K562 treated with DMSO at 1 percent for 12 hours (cell line): ENCODE results near the gene H2BW1. TPM values are rescaled to one million over a fixed set of nuclear protein-coding genes. Genes with fewer than 3 reads are reported as not detected.

Source experiments
- total RNA-seq: library from RNA; unstranded; fragments of 300-600 nt; gene quantifications from 2 replicates; pipeline ENCODE4 v1.2.3, GENCODE V29; 2022; ENCODE audit not compliant: insufficient read depth

H2BW1 gene, protein sequence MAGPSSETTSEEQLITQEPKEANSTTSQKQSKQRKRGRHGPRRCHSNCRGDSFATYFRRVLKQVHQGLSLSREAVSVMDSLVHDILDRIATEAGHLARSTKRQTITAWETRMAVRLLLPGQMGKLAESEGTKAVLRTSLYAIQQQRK
- total RNA-seq: not detected in 2 replicates

DNA sequence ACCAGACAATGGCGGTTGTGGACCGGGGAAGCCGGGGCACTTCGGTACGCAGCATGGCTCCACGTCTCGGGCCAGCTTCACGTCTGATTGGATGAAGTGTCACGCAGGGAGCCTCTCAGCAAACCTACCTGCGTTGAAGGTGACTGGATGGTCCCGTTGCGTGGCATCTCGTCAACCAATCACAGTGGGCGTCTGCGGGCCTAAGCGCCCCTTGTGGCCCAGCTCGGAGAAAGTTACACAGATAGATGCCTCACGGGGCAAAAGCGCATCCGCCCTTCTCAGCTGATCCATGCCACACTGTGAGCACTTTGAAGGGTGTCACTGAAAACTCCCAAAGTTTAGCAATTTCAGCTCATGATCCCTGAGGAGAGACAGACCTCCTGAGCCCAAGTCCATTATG is at the start of gene H2BW1:
TSS of gene H2BW1 (minus strand) at position 103 of the 400 bp plus-strand sequence. CDS start 132 bp downstream, outside the sequence.

DNA sequence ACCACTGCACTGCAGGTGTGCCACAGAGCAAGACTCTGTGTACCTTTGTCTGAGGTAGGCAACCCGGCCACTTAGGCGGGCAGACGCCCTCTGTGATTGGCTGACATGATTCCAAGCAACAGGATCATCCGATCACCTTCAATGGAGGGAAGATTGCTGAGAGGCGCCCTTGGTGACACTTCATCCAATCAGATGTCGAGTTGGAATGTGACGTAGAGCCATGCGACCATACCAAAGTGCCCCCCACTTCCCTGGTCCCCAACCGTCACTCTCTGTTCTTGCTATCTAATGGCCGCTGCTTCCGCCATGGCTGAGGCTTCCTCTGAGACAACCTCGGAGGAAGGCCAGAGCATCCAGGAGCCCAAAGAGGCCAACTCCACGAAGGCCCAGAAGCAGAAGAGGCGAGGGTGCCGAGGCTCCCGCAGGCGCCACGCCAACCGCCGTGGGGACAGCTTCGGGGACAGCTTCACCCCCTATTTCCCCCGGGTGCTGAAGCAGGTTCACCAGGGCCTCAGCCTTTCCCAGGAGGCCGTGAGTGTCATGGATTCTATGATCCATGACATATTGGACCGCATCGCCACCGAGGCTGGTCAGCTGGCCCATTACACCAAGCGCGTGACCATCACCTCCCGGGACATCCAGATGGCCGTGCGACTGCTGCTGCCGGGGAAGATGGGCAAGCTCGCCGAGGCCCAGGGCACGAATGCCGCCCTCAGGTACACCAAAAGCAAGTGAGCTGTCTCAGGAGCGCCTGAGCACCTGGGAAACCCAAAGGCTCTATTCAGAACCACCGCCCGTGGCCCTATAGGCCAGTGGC is 26.4 kb upstream of the H2BW1 start, which contains the start of gene H2BW2:
TSS of gene H2BW2 (plus strand) at position 268 of the 817 bp plus-strand sequence. CDS start at position 307, 39 bp downstream.

DNA sequence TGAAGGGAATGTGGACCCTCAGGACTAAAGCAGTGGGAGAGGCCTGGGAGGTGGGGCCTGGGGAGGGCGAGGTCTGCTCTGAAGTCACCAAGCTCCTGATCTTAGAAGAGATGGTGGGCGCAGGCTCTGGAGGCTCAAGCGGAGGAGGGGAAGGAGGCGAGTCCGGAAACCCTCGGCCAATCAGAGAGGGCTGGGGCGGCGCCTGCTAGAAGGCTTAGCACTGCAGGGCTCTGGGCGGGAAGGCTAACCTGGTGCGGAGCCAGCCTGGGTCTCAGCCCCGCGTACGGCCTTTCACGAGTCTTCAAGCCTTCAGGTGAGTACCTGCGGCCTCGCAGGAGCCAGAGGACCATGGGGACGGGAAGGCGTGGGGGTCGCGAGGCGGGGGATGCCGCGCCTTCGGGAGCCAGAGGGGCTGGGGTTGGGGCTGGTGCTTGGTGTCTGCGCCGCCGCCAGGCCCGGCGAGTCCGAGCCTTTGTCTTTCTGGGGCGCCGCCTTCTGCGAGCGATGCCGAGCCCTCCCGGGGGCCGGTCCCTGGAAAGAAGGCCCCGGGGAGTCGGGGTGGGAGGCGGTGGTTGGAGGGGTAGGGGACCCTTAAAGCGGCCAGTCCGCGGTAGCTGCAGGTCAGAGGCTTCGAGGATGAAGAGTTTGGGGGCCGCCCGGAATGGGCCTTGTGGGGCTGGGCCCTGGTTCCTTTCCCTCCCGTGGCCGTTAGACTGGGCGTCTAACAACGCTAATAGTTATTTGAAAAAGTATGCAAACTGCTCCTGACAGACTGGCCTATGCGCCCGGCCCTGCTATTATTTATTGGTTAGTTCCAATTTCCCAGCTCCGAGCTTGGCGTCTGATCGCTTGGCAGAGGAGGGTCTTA is 50.9 kb downstream of the H2BW1 start, which contains the start of gene TMSB15B:
TSS of gene TMSB15B (plus strand) at position 217 of the 868 bp plus-strand sequence.

Other genes with a start within 250 kb of the H2BW1 start
- gene PLP1, start 236.9 kb downstream of the H2BW1 start, total RNA-seq: not detected in 2 replicates
- gene RAB9B, start 181.5 kb downstream of the H2BW1 start, total RNA-seq: not detected in 2 replicates
- not detected in 2 replicates for gene TMSB15B, start 51.1 kb downstream of the H2BW1 start, total RNA-seq
- gene H2BW2, start 26.2 kb upstream of the H2BW1 start, total RNA-seq: not detected in 2 replicates
- gene TMSB15C, start 62.5 kb upstream of the H2BW1 start, total RNA-seq: not detected in 2 replicates
- not detected in 2 replicates for gene ZCCHC18, start 98.8 kb upstream of the H2BW1 start, total RNA-seq
- gene SLC25A53, start 143.3 kb upstream of the H2BW1 start, total RNA-seq: 3.1 and 5.2 TPM in 2 replicates
- gene FAM199X, start 152.7 kb upstream of the H2BW1 start, total RNA-seq: 3.9 and 14.7 TPM in 2 replicates
- gene ESX1, start 241.2 kb upstream of the H2BW1 start, total RNA-seq: not detected in 2 replicates